GM12874 (cell line): ENCODE measurements around the gene TPM1.

ENCODE experiments used
- CTCF ChIP-seq: IDR thresholded peaks from 2 replicates; pipeline ENCODE4 v1.5.1; 2011; ENCODE audit warnings: low read depth, mild to moderate bottlenecking, control low read depth, low read length, moderate library complexity; ENCODE audit not compliant: insufficient read depth

The TPM1 gene

GRCh38 chr15:63067976-63068743 lies 25.6 kb downstream of the TPM1 start:
- TF ChIP-seq CTCF, result no peak

- TF ChIP-seq CTCF, result no peak
These were observed 27.1 kb downstream of the TPM1 start for GRCh38 chr15:63069616-63070090.

GRCh38 chr15:63070681-63071129 lies 28.2 kb downstream of the TPM1 start:
- no peak for TF ChIP-seq CTCF

- TF ChIP-seq CTCF, result no peak
These were observed 28.9 kb downstream of the TPM1 start for GRCh38 chr15:63071288-63071909.

GRCh38 chr15:63072023-63072650 lies 29.6 kb downstream of the TPM1 start:
- TF ChIP-seq CTCF, result no peak

- no peak for TF ChIP-seq CTCF
These were observed 30.3 kb downstream of the TPM1 start for GRCh38 chr15:63072809-63073277.

- no peak for TF ChIP-seq CTCF
These were observed 31.1 kb downstream of the TPM1 start for GRCh38 chr15:63073497-63074172.
